ENCODE results near the gene OR2A25.

GRCh38 chr7:144048648-144049047 is 21.0 kb upstream of the OR2A25 start, which contains the start of gene OR2A5:
- no peak for TF ChIP-seq CTCF (IDR thresholded peaks at IDR 0.05; ENCODE audit: low read depth, low read length, missing input control)
- TF ChIP-seq ZBTB33 (IDR thresholded peaks at IDR 0.05): no peak
- no peak for TF ChIP-seq MAX (IDR thresholded peaks at IDR 0.05)
- TF ChIP-seq TAF1 (conservative IDR thresholded peaks at IDR 0.05): no peak
- no peak for TF ChIP-seq GABPA (IDR thresholded peaks at IDR 0.05 in 1 of 2, conservative IDR thresholded peaks at IDR 0.05 in 1 of 2)
- no peak for TF ChIP-seq JUND (IDR thresholded peaks at IDR 0.05)
- TF ChIP-seq RAD21 (IDR thresholded peaks at IDR 0.05): no peak
- no peak for TF ChIP-seq REST (IDR thresholded peaks at IDR 0.05)
- no peak for TF ChIP-seq YY1 (IDR thresholded peaks at IDR 0.05)
